Measurements from ENCODE around the gene LCE1F. TPM values are rescaled to one million over a fixed set of nuclear protein-coding genes. Genes with fewer than 3 reads are reported as not detected.

LCE1F gene
- total RNA-seq, 6 donors from 2014 or later, result not detected

GRCh38 chr1:152739841-152740240 is 35.1 kb upstream of the LCE1F start:
- no peak for ATAC-seq (ENCODE audit: low FRiP score in 2 of 2)
- DNase-seq, result no peak
- H3K4me1 ChIP-seq, result no peaks in the 10 kb centered on the region
- TF ChIP-seq EP300 (IDR thresholded peaks at IDR 0.05) (no peak), CTCF (IDR thresholded peaks at IDR 0.05) (no peak), POLR2AphosphoS5 (IDR thresholded peaks at IDR 0.05) (no peak), POLR2A (IDR thresholded peaks at IDR 0.05) (no peak)
- H3K27me3 ChIP-seq, result no peaks in the 10 kb centered on the region
- no peak overlapping the region for H3K4me3 ChIP-seq
- H3K27ac ChIP-seq, result no peak overlapping the region
- WGBS, 2 donors, result 85 to 86% methylated on average over 3 of the region's 3 CpGs
- no peaks in the 10 kb centered on the region for H3K36me3 ChIP-seq
- H3K9me3 ChIP-seq, result no peaks in the 10 kb centered on the region

GRCh38 chr1:152741656-152742055 is 33.3 kb upstream of the LCE1F start:
- no peak for ATAC-seq (ENCODE audit: low FRiP score in 2 of 2)
- Histone ChIP-seq H3K27ac (no peak overlapping the region), H3K4me1 (no peaks in the 10 kb centered on the region), H3K36me3 (no peaks in the 10 kb centered on the region), H3K9me3 (no peaks in the 10 kb centered on the region), H3K27me3 (no peaks in the 10 kb centered on the region), H3K4me3 (no peak overlapping the region)
- DNase-seq, result no peak
- TF ChIP-seq EP300 (IDR thresholded peaks at IDR 0.05) (no peak), POLR2A (IDR thresholded peaks at IDR 0.05) (no peak), CTCF (IDR thresholded peaks at IDR 0.05) (no peak), POLR2AphosphoS5 (IDR thresholded peaks at IDR 0.05) (no peak)

DNA sequence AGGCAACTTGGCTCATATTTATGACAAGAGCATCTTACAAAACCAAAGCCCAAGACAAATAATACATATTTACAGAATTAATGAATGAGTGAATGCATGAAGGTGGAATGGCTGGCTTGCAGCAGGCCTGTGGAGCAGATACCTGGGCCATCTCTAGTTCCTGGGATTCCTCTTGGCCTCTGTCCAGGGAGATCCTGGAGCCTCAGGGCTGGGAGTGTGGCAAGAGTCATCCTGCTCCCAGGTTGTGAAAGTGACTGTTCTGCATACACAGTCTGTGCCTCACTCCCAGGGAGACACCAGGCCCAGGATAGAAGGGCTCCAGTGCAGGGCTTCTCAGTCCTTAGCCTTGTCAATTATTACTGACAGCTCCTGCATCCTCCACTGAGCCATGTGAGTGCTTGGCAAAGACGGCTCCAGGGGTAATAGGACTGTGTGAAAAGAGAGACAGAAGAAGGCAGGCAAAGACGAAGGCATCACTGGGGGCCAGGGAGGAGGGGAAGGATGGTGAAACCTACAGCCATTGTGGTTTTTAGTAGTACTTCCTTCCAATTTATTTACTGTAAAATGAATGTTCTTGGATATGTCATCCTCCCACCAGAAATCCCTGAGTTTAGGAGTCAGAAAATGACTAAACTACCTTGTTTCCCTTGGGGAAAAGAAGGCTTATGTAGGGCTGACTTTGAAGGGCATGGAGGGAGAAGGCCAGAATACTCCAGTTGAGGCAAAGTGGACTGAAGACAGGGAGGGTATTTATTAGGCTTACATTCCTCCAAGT is 31.4 kb upstream of the LCE1F start:
- TF ChIP-seq POLR2AphosphoS5 (IDR thresholded peaks at IDR 0.05), result no peak
- no peak for TF ChIP-seq CTCF (IDR thresholded peaks at IDR 0.05)
- no peak for TF ChIP-seq EP300 (IDR thresholded peaks at IDR 0.05)
- no peak for TF ChIP-seq POLR2A (IDR thresholded peaks at IDR 0.05)
- H3K36me3 ChIP-seq, result no peaks in the 10 kb centered on the region
- no peaks in the 10 kb centered on the region for H3K9me3 ChIP-seq
- 46 to 63% methylated on average over 2 of the region's 2 CpGs for WGBS, 2 donors
- H3K4me1 ChIP-seq, result no peaks in the 10 kb centered on the region
- DNase-seq (no peak), ATAC-seq (ENCODE audit: low FRiP score in 2 of 2) (no peak)
- no peak overlapping the region for H3K4me3 ChIP-seq
- no peaks in the 10 kb centered on the region for H3K27me3 ChIP-seq
- H3K27ac ChIP-seq, result no peak overlapping the region

- Histone ChIP-seq H3K27ac (no peak overlapping the region), H3K4me1 (no peaks in the 10 kb centered on the region), H3K9me3 (no peaks in the 10 kb centered on the region), H3K27me3 (no peaks in the 10 kb centered on the region), H3K36me3 (no peaks in the 10 kb centered on the region), H3K4me3 (no peak overlapping the region)
- TF ChIP-seq POLR2AphosphoS5 (IDR thresholded peaks at IDR 0.05) (no peak), EP300 (IDR thresholded peaks at IDR 0.05) (no peak), POLR2A (IDR thresholded peaks at IDR 0.05) (no peak), CTCF (IDR thresholded peaks at IDR 0.05) (no peak)
- ATAC-seq (ENCODE audit: low FRiP score in 2 of 2), result no peak
- DNase-seq, result no peak
- WGBS, 2 donors, result 61 to 70% methylated on average over 4 of the region's 4 CpGs
These were observed 29.6 kb upstream of the LCE1F start for GRCh38 chr1:152745289-152745704.

All from upper lobe of left lung (tissue), 6 donors.